ENCODE measurements around the gene CCDC177. TPM values are rescaled to one million over a fixed set of nuclear protein-coding genes. Genes with fewer than 3 reads are reported as not detected.

CCDC177 gene
- total and polyA plus RNA-seq, 9 of the 15 experiments (the other 6 are each of a cell fraction or from before 2014, with no cell fraction given), result not detected

DNA sequence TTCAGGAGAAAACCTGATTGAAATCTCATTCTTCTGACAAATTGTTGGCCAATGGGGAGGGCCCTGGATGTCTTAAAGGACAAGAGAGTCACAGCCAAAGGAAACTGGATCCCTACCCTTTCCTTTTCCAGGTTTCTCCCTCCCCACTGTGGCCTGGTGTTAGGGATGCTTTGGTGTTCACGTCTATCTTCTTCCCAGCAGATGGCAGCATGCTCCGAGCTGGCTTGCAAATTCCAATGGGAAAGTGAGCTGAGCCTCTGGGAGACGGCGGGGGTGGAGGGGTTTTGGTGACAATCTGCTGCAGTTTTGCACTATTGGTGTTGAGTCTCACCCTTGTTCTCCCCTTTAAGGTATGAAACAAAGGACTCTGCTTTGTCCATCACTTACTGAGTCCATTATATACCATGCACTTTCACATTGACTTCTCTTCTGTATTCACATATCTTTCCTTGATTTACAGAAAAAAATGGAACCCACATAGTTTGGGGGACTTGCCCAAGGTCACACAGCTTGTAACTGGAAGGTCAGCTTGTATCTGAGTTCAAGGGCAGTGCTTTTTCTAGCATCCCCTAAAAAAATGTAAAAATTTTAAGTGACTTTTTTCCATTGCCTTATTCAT lies 39.3 kb downstream of the CCDC177 start:
- BruUV-seq (replicated peaks), result no TSS peak
- FAIRE-seq (peak; percentile 40), DNase-seq (ENCODE audit: extremely low read depth in 1 of 4, low spot score in 3 of 4) (peak; percentile 25 to 34 (median 28)), ATAC-seq (0 out of 3 replicates have a peak, but pooled peaks have one; percentile 41)
- no peaks in the 10 kb centered on the region for H4K20me1 ChIP-seq (replicated peaks; ENCODE audit: control insufficient read depth, insufficient read depth, low read length)
- ChIA-PET CTCF (ENCODE audit: low intra/inter-chr PET ratio) (interaction anchor here (0.5 to 1.5 kb wide), 4 partner anchors 27 to 229 kb away, joined by 3 to 6 read pairs (median 4); partner anchors contain the start of gene CCDC177), POLR2A (interaction anchor here (0.6 to 0.9 kb wide), 2 partner anchors 10 to 18 kb away, joined by 3 to 4 read pairs; no protein-coding TSS in a partner anchor)
- no peaks in the 10 kb centered on the region; a peak in 1 of 5 replicates for H3K4me1 ChIP-seq (replicated peaks in 1 of 2; ENCODE audit: control insufficient read depth in 2 of 2, insufficient read depth in 2 of 2, low read length in 2 of 2)
- no peak overlapping the region for H3K4me2 ChIP-seq (ENCODE audit: insufficient read depth, low read length)
- no peak overlapping the region for H3K9ac ChIP-seq (ENCODE audit: insufficient read depth in 1 of 2, low read depth in 2 of 2, low read length in 2 of 2)
- no peaks in the 10 kb centered on the region for H3K9me1 ChIP-seq (ENCODE audit: control insufficient read depth, insufficient read depth, low read length)
- in situ Hi-C loops (cut with MboI) (no loop called here), intact Hi-C loops (cut with micrococcal nuclease) (no loop called here)
- no peaks in the 10 kb centered on the region for H3K9me3 ChIP-seq (replicated peaks; ENCODE audit: control insufficient read depth, insufficient read depth, low read depth, low read length)
- no peaks in the 10 kb centered on the region for H3K36me3 ChIP-seq (ENCODE audit: control insufficient read depth, insufficient read depth, low read length)
- no peak overlapping the region for H3K4me3 ChIP-seq
- 0% methylated on average over 4 of the region's 4 CpGs for WGBS (ENCODE audit: insufficient coverage, low coverage, missing lambda C conversion rate)
- H2AFZ ChIP-seq (ENCODE audit: low read depth, low read length), result no peak overlapping the region
- H3K27ac ChIP-seq (ENCODE audit: extremely low read depth, low read depth, low read length), result no peak overlapping the region
- peaks cover 0 to 6% of the 10 kb centered on the region in 2 experiments; a peak in 3 of 5 replicates for H3K27me3 ChIP-seq (ENCODE audit: control insufficient read depth in 2 of 2, insufficient read depth in 2 of 2, low read length in 2 of 2)
- no peaks in the 10 kb centered on the region for H3K79me2 ChIP-seq (ENCODE audit: control insufficient read depth, insufficient read depth, low read length)
- TF ChIP-seq, protein P1, sequence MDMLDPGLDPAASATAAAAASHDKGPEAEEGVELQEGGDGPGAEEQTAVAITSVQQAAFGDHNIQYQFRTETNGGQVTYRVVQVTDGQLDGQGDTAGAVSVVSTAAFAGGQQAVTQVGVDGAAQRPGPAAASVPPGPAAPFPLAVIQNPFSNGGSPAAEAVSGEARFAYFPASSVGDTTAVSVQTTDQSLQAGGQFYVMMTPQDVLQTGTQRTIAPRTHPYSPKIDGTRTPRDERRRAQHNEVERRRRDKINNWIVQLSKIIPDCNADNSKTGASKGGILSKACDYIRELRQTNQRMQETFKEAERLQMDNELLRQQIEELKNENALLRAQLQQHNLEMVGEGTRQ (CRISPR knock-in tag; IDR thresholded peaks at IDR 0.05), result no peak
- TF ChIP-seq ZNF644 (tag; IDR thresholded peaks at IDR 0.05; ENCODE audit: low read depth) (no peak), RAD21 (CRISPR knock-in tag; conservative IDR thresholded peaks at IDR 0.05 in 1 of 2, IDR thresholded peaks at IDR 0.05 in 1 of 2) (peak; percentile 20 to 59; a peak in 3 of 4 replicates), MCM7 (IDR thresholded peaks at IDR 0.05) (no peak), STAG1 (CRISPR knock-in tag; IDR thresholded peaks at IDR 0.05; ENCODE audit: borderline replicate concordance) (peak; percentile 18; the same call in 1 of the 2 replicates)
- TF ChIP-seq, protein P2, sequence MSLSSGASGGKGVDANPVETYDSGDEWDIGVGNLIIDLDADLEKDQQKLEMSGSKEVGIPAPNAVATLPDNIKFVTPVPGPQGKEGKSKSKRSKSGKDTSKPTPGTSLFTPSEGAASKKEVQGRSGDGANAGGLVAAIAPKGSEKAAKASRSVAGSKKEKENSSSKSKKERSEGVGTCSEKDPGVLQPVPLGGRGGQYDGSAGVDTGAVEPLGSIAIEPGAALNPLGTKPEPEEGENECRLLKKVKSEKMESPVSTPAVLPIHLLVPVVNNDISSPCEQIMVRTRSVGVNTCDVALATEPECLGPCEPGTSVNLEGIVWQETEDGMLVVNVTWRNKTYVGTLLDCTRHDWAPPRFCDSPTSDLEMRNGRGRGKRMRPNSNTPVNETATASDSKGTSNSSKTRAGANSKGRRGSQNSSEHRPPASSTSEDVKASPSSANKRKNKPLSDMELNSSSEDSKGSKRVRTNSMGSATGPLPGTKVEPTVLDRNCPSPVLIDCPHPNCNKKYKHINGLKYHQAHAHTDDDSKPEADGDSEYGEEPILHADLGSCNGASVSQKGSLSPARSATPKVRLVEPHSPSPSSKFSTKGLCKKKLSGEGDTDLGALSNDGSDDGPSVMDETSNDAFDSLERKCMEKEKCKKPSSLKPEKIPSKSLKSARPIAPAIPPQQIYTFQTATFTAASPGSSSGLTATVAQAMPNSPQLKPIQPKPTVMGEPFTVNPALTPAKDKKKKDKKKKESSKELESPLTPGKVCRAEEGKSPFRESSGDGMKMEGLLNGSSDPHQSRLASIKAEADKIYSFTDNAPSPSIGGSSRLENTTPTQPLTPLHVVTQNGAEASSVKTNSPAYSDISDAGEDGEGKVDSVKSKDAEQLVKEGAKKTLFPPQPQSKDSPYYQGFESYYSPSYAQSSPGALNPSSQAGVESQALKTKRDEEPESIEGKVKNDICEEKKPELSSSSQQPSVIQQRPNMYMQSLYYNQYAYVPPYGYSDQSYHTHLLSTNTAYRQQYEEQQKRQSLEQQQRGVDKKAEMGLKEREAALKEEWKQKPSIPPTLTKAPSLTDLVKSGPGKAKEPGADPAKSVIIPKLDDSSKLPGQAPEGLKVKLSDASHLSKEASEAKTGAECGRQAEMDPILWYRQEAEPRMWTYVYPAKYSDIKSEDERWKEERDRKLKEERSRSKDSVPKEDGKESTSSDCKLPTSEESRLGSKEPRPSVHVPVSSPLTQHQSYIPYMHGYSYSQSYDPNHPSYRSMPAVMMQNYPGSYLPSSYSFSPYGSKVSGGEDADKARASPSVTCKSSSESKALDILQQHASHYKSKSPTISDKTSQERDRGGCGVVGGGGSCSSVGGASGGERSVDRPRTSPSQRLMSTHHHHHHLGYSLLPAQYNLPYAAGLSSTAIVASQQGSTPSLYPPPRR (CRISPR knock-in tag; IDR thresholded peaks at IDR 0.05; ENCODE audit: borderline replicate concordance), result no peak
- TF ChIP-seq, protein P3, sequence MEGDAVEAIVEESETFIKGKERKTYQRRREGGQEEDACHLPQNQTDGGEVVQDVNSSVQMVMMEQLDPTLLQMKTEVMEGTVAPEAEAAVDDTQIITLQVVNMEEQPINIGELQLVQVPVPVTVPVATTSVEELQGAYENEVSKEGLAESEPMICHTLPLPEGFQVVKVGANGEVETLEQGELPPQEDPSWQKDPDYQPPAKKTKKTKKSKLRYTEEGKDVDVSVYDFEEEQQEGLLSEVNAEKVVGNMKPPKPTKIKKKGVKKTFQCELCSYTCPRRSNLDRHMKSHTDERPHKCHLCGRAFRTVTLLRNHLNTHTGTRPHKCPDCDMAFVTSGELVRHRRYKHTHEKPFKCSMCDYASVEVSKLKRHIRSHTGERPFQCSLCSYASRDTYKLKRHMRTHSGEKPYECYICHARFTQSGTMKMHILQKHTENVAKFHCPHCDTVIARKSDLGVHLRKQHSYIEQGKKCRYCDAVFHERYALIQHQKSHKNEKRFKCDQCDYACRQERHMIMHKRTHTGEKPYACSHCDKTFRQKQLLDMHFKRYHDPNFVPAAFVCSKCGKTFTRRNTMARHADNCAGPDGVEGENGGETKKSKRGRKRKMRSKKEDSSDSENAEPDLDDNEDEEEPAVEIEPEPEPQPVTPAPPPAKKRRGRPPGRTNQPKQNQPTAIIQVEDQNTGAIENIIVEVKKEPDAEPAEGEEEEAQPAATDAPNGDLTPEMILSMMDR (IDR thresholded peaks at IDR 0.05 in 2 of 3, conservative IDR thresholded peaks at IDR 0.05 in 1 of 3; ENCODE audit: insufficient read depth in 2 of 3, low read depth in 1 of 3, low read length in 3 of 3), result peak; percentile 28 to 57 (median 56); a peak in 5 of 6 replicates
